Mucosa of rectum (tissue), 2 donors: ENCODE results near the gene CXorf49B.
"Not testable (repeated sequence)": the region's sequence is repeated elsewhere in the genome, so short reads cannot be mapped to it uniquely, and the experiment has no call there.

Source experiments
- H3K27ac ChIP-seq, 2 donors: one replicate each; pipeline ENCODE4 v1.7.0; 2013; ENCODE audit warnings: inconsistent platforms in 2 of 2, low read depth in 2 of 2, low read length in 2 of 2
- H3K27me3 ChIP-seq, 2 donors: one replicate each; pipeline ENCODE4 v1.7.0; 2013; ENCODE audit warnings: low read length in 2 of 2; ENCODE audit not compliant: control insufficient read depth in 2 of 2, insufficient read depth in 2 of 2
- H3K36me3 ChIP-seq, 2 donors: one replicate each; pipeline ENCODE4 v1.7.0; 2013; ENCODE audit warnings: low read length in 2 of 2; ENCODE audit not compliant: control insufficient read depth in 2 of 2, insufficient read depth in 2 of 2
- H3K4me1 ChIP-seq, 2 donors: one replicate each; pipeline ENCODE4 v1.7.0; 2013; ENCODE audit warnings: low read length in 2 of 2, mild to moderate bottlenecking in 1 of 2; ENCODE audit not compliant: control insufficient read depth in 2 of 2, insufficient read depth in 2 of 2
- H3K4me3 ChIP-seq, 2 donors: one replicate each; pipeline ENCODE4 v1.7.0; 2013; ENCODE audit warnings: low read length in 2 of 2
- H3K9ac ChIP-seq, 2 donors: one replicate each; pipeline ENCODE4 v1.7.0; 2013; ENCODE audit warnings: low read length in 2 of 2, low read depth in 1 of 2, mild to moderate bottlenecking in 1 of 2
- H3K9me3 ChIP-seq, 2 donors: one replicate each; pipeline ENCODE4 v1.7.0; 2013; ENCODE audit warnings: low read length in 2 of 2; ENCODE audit not compliant: control insufficient read depth in 2 of 2
- donor health status: healthy.
- donor health status: Normal muscosa, but diverticular disease.

Gene CXorf49B

GRCh38 chrX:71778322-71778721 lies 15.2 kb downstream of the CXorf49B start:
- not testable (repeated sequence) for H3K9ac ChIP-seq, H3K27me3 ChIP-seq, H3K4me1 ChIP-seq, H3K9me3 ChIP-seq, H3K36me3 ChIP-seq, H3K27ac ChIP-seq, H3K4me3 ChIP-seq

- not testable (repeated sequence) for H3K27me3 ChIP-seq, H3K36me3 ChIP-seq, H3K4me1 ChIP-seq, H3K4me3 ChIP-seq, H3K27ac ChIP-seq, H3K9me3 ChIP-seq, H3K9ac ChIP-seq
Observed at GRCh38 chrX:71782225-71782949, 19.2 kb downstream of the CXorf49B start.

- H3K4me1 ChIP-seq, H3K9me3 ChIP-seq, H3K4me3 ChIP-seq, H3K27ac ChIP-seq, H3K27me3 ChIP-seq, H3K9ac ChIP-seq, H3K36me3 ChIP-seq: not testable (repeated sequence)
Observed at GRCh38 chrX:71782950-71783299, 19.8 kb downstream of the CXorf49B start.

GRCh38 chrX:71783569-71784347 lies 20.6 kb downstream of the CXorf49B start:
- not testable (repeated sequence) for H3K36me3 ChIP-seq, H3K27me3 ChIP-seq, H3K9ac ChIP-seq, H3K4me1 ChIP-seq, H3K27ac ChIP-seq, H3K9me3 ChIP-seq, H3K4me3 ChIP-seq

- not testable (repeated sequence) for H3K4me3 ChIP-seq, H3K9me3 ChIP-seq, H3K9ac ChIP-seq, H3K4me1 ChIP-seq, H3K27ac ChIP-seq, H3K27me3 ChIP-seq, H3K36me3 ChIP-seq
Observed at GRCh38 chrX:71784348-71784983, 21.3 kb downstream of the CXorf49B start.

- not testable (repeated sequence) for H3K27ac ChIP-seq, H3K4me1 ChIP-seq, H3K27me3 ChIP-seq, H3K9me3 ChIP-seq, H3K4me3 ChIP-seq, H3K9ac ChIP-seq, H3K36me3 ChIP-seq
Observed at GRCh38 chrX:71806450-71806849, 43.3 kb downstream of the CXorf49B start.

GRCh38 chrX:71809886-71810285 lies 46.7 kb downstream of the CXorf49B start:
- Histone ChIP-seq H3K36me3 (no peaks in the 10 kb centered on the region), H3K4me1 (no peaks in the 10 kb centered on the region), H3K9me3 (no peaks in the 10 kb centered on the region), H3K4me3 (no peak overlapping the region), H3K27me3 (peaks cover 0 to 3% of the 10 kb centered on the region in 2 donors), H3K9ac (no peak overlapping the region), H3K27ac (no peak overlapping the region)

- Histone ChIP-seq H3K9ac (no peak overlapping the region), H3K9me3 (no peaks in the 10 kb centered on the region), H3K4me1 (no peaks in the 10 kb centered on the region), H3K27me3 (peaks cover 0 to 7% of the 10 kb centered on the region in 2 donors), H3K36me3 (no peaks in the 10 kb centered on the region), H3K4me3 (no peak overlapping the region), H3K27ac (no peak overlapping the region)
Observed at GRCh38 chrX:71814123-71814912, 51.2 kb downstream of the CXorf49B start.

GRCh38 chrX:71815121-71815905 lies 52.2 kb downstream of the CXorf49B start:
- no peak overlapping the region for H3K9ac ChIP-seq
- no peaks in the 10 kb centered on the region for H3K9me3 ChIP-seq
- H3K27me3 ChIP-seq, result peaks cover 0 to 7% of the 10 kb centered on the region in 2 donors
- no peak overlapping the region for H3K27ac ChIP-seq
- no peaks in the 10 kb centered on the region for H3K4me1 ChIP-seq
- H3K4me3 ChIP-seq, result no peak overlapping the region
- no peaks in the 10 kb centered on the region for H3K36me3 ChIP-seq
